NCI-H1092 treated with DMSO at 0.1 percent for 48 hours (cell line): Measurements from ENCODE around the gene ABHD12B.
A peak's percentile ranks its signal among the peaks of the same experiment; 100 is the strongest.

ENCODE experiments used
- DNase-seq: peaks from one replicate; lab custom pipeline; 2025; lab: John Stamatoyannopoulos, UW

The ABHD12B gene

DNA sequence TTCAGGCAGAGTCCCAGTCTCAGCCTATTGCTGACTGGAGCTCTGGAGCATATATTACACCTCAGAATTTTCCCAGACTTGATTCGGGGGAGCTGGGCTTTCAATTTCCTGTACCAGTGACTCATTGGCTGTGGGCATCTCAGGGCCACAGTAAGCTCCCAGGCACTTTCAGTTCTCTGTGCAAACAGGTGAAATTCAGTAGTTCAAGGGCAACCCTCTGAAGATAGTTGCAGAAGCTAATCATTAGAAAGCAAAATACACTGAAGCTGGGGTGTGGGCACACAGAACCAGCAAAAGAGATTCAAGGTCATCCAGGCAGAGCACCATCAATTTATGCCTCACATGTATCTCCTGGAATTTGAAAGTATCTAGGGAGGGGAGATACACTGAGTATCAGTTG lies 32.8 kb upstream of the ABHD12B start:
- no peak for DNase-seq

DNA sequence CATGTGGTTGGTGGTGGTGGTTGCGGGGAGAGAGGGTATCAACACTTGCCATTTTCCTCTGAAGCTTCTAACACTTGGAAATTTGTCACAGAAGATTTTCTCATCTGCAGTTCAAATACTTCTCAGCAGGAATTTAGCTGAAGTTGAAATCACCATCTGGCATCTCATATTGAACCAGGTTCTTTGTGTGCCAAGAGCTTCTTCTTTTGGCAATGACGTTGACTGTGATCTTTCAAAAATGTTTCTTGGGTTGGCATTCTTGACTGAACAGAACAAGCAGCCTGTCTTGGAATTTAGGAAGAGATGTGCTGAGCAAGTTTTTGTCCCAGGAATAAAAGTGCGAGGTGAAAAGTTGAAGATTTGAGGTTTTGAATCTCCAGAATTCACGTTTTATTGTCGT lies 32.2 kb upstream of the ABHD12B start:
- DNase-seq = no peak

DNA sequence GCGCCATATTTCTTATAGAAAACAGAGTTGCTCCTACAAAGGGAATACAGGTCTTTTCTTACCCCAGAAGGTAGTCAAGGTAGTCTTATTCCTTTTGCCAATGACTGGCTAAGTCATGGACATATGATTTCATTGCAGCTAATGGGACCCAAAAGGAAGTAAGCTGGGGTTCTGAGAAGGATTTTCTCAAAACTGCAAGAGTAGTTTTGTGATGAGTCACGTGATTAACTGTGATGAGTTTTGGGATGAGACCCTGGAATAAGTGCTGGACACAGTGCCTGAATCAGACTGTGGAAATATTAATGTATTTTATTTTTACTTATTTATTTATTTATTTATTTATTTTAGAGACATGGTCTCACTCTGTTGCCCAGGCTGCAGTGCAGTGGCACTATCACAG lies 27.5 kb upstream of the ABHD12B start:
- DNase-seq = no peak

DNA sequence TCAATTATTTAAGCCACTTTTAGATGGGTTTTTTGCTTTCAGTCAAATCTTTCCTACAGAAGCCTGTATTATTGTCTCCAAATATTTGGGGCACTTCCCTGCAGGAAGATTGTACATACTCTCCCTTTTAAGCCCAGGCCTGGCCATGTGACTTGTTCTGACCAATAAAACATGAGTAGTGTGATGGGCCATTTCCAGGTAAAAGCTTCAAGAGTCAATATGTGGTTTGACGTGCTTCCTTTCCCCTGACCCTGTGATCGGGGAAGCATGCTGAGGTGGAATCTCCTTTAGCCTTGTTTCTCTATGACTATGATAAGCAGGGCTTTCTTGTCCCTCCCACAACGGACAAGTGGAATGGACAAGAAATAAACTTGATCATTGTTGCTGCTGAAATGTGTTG lies 26.7 kb upstream of the ABHD12B start:
- DNase-seq = no peak

DNA sequence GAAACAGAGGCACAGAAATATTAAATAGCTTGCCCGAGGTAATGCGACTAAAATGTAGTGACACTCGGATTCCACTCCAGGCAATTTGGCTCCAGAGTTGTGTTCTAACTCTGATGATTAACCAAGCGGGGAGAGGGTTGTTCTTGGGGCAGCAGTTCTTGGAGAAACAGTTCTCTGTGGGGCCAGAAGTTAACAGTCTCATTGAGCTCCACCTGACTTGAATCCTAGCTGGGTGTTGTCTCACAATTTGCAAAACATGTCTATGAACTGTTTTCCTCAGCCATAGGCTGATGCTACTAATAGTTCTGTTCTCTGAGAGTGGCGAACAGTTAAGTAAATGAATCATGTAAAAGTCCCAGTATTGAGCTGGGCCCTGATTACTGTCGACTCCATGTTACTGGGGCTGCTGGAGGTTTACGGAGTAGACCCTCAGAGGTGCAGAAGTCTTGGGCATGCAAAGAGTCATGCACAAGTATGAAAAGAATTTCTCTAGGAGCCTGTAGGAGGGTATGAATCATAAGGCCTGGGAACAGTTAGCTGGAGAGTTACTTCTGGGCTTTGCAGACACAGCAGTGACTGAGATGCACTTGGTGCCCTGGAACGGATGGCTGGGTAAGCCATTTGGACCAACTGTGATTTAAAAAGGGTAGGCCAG lies 25.5 kb upstream of the ABHD12B start:
- DNase-seq = no peak

DNA sequence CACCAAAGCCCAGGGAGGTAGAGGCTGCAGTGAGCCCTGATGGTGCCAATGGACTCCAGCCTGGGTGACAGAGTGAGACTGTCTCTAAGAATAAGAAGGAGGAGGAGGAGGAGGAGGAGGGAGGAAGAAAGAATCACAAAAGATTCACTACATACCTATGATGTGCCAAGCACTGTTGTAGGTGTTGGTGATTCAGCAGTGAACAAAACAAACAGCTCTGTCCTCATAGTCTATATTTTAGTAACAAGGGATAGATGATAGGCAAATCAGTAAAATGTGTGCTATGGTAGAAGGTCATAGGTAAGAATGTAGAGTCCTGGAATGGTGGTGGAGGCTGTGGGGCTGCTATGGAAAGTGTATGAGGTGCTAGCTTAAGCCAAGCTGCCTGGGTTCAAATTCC lies 18.0 kb upstream of the ABHD12B start:
- no peak for DNase-seq

DNA sequence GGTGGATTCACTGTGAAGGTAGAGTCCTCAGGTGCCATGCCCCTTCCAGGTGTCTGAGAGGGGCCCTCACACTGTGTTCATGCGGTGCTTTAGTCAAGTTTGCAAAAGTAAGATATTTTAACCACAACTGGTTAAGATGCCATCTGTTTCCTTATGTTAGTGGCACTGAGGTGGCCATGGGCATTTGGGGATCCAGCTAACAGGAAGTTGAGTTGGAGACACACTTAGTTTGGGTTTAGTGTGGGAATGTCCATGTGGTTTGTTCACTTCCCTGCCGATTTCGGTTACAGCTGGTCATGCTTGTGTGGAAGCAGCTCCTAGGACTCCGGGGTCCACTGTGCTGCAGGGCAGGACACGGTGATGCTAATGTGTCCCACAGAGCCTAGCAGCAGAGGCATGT lies 17.3 kb upstream of the ABHD12B start:
- no peak for DNase-seq

DNA sequence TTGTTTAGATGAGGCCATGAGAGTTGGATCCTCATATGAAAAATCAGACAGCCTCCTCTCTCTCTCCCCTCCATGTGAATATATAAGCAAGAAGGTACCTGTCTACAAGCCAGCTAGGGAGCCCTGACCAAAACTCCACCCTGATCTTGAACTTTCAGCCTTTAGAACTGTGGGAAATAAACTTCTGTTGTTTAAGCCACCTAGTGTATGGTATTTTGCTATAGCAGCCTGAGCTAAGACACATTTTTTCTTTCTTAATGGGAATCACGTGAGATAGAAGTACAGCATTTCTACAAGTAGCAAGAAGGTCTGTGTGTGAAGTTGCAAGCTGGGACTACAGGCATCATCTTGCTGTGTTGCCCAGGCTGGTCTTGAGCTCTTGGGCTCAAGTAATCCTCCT lies 16.3 kb upstream of the ABHD12B start:
- no peak for DNase-seq

DNA sequence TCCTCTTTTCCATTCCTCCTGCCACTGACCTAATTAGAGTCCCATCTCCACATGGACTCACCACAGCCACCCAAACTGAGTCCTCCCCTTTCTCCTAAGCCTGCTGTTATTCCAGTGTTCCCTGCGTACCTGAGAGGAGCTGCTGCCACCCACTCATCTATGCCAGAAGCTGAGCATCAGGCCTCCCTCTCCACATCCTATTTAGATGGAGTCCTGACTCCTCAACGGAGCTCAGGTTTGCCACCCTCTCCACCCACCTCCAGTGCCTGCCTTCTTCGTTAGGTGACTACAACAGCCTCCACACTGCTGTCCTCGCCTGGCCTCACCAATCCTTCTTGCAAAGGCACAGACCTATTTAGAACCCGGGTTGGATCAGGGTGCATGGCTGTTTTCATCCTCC lies 15.2 kb upstream of the ABHD12B start:
- no peak for DNase-seq

DNA sequence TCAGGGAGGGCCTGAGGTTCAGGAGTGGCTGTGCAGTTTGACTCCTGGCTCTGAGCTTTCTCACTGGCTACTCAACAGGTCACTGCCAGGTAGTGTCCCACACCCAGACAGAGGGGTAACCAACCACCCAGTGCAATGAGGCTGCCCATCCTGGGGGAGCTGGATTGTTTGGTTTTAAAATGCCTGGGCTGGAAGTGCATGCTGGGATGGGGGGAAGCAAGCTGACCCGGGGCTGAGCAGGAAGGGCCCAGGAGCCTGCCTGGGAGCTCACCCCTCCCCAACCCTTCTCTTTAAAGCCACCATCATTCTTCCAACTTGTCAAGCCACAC lies 12.6 kb upstream of the ABHD12B start:
- DNase-seq = peak; percentile 7

DNA sequence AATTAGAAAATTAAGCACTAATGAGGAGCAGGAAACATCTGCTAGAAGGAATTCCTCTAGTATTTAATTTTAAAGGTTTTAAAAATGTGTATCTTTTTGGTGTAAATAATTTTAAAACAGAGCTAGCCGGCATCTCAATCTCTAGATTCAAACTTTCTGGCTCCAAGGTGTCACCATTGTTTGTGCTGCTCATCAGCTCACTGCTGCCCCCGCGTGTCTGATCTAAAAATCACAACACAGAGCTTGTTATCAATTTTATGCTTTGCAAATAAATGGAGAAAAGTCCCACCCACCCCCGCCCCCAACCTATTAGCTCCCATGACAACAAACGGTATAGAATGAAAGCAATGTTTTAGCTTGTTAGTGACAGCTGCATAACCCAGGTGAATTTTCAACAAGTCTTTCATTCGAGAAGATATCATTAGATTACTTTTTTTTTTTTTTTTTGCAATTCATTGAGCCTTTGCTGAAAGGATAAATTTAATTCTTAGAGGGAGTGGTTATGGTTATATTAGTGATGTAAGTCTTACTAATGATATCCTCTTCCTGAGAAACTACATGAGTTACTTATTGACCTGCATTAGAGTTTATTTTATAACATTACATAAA lies 11.3 kb upstream of the ABHD12B start:
- DNase-seq = peak; percentile 89

DNA sequence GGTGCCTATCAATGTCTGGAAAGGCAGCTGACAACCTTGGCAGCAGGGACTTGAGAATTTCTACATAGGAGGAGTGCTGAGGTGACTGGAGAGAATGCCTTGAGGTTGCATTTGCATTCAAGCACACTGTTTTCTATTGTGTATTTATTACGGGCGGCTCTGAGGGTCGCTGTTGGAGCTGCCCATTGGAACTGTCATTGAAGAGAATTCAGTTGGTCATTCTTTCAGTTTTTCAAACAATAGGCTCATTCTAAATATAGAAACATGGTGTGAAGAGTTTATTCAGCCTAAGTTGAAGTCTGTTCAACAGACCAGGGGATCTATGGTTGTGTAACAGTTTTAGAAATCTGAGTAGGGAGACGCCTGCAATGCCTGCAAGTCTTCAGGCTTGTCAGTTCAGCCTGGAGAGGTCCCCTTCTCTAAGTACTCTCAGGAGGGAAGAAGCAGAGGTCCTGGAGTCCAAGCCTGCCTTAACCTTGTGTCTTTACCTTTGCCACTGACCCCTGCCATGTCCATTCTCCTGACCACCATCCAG lies 9.8 kb upstream of the ABHD12B start:
- DNase-seq = no peak

DNA sequence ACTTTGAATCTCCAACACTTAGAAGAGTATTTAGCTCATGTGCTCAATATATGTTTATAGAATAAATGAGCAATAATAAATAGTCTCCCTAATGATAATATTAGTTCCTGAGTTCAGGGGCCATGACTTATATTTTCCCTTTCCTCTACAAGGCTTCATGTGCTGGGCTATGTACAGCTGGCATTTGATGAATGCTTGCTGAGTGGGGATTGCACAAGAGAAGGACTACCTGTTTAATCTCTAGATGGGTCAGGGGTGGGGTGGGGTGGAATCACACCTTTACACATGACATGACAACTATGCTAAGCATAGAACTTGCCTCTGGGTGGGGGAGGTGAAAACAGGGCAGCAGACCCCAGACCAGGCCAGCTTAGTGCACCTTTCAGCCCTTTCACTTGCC lies 7.6 kb upstream of the ABHD12B start:
- no peak for DNase-seq

DNA sequence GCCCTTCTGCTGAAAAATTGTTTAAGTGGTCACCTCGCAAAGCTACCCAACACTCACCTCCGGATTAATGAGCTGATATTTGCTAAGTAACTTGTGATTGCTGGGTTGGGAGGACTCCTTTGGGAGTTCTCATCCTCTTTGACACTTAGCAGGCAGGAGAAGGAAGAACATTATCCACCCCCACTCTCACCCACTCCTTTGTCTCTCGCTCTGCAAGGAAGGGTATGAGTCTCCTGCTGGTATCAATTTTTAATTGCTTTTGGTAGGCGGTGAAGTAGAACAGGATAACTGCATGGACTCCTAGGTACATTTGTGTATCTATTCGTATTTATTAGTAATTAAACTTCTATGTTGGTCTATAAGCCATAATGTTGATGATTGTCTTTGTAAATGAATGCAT lies 6.9 kb upstream of the ABHD12B start:
- DNase-seq = no peak

DNA sequence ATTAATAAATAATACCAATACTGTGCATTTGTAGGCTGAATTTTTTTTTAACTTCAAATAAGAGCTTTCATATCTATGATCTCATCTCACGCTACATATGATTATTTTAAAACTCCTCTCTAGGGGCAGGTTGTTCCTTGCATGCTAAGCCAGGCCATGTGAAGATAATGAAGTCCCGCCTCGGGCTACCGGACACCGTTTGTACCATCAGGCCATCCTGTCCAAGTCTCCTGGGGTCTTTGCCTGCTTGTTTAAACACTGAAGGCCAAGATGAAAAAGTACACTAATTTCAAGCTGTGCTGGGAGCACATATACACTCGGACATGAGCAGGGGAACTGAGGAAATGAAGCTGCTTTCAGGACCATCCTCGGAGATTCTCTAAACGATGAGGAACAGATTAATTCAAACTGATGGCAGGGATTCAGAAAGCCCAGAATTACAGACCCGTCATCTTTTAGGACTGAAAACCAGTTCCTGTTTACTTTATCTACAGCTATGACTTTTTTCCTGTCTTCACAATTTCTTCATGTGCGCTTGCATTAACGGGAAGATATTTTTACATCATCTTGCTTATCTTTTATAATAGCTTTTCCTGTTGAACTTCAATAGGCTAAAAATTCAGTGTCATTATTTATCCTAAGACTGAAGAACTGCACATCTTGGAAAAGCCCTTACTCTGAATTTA lies 6.3 kb upstream of the ABHD12B start:
- DNase-seq = no peak

DNA sequence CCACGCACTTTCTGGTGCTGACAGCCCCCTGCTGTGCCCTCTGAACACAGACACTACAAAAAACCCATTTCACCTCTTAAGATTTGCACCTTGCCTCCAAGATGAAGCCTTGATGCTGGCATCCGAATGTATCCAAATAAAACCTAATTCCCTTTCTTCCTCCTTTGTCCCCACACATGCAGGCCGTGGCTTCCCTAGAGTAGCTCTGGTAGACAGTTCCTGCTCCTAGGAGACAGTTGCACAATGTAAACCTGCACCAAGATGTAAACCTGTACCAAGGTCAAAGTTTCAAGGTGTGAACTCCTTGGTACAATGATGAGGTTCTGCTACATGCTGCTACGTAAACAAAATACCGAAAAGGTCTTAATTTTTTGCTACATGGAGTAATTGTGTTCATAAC lies 625 bp upstream of the ABHD12B start:
- DNase-seq = no peak

DNA sequence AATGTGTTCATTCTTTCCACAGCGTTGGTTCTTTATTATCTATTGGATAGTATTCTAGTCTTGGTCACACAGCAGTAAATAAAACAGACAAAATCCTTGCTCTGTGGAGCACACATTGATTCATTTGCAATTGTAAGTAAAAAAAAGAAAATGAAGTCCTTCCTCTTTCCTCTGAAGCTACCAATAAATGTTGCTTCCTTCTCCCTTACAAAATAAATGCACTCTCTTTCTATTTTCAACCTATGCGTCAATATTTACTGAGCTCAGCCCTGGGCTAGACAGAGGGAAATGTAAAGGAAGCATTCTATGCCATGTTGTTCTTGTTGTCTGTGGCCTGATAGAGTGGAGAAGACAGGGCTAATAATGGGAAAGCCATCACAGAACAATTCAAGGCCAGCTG lies 2.9 kb downstream of the ABHD12B start:
- DNase-seq = peak; percentile 23

DNA sequence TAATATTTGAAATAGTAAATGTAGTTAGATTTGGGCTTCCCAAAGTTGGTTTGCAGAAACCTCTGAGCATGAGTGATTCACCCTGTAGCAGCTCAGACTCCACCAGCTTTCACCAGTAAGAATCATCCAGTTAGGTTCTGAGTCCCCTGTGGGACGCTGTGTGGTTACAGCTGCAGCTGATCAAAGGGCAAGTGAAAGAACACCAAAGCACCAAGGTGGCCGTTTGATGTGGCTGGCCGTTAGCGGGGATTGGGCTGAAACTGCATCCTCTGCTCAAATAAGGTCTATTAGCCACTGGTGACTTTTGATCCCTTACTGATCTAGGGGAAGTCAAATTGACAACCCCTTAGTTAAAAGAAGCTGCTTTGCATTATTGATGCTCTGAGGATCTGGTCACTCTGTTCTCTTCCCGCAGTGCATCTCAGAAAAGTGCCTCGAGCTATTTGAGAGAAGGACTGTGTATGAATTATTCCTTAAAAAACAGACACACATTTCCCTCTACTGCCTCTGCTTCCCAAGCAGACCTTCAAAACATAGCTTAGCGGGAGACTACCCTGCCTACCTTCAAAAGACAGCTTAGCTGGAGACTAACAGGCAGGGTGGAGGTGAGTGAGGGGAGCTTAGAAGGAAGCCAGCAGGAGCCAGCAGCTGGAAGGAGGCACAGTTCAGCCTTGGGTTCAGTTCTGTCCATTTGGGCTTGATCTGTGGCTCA lies 3.7 kb downstream of the ABHD12B start:
- no peak for DNase-seq

DNA sequence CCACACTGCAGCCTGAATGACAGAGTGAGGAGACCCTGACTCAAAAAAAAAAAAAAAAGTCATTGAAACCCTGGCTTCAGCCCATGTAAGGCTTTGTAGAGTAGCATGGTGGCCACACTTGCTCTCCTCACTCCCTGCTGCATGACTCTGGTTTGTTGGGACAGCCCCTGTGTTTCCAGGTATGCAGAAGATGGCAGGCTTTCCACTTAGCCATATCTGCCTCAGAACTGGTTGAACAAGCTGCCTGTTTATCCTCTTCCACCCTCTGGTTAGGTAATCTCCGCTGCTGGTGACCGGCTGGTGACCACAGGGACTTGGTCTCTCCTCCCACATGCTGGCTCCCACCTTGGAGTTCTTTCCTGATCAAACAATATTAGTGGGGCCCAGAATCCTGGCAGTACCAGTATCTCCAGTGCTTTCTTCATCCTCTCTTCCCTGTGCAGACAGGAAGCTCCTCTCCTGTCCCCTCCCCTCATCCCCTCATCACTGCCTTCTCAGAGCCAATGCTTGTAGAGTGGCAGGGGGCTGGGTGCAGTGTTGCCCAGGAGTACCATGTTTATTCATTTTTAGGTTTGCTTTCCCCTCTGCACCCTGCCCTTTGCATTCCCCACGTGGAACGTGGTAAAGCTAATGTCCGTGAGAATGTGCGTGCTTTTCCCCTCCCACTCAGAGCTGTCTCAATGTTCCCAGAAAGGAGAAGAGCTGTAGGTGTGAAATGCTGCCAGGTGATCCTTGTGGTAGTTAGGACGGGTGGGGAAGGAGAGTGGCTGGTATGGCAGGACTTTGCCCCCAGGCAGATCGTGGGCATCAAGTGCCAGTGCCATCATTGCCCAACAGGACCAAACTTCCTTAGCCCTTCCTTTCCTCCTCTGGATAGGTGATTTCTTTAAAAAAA lies 11.3 kb downstream of the ABHD12B start:
- DNase-seq = no peak

DNA sequence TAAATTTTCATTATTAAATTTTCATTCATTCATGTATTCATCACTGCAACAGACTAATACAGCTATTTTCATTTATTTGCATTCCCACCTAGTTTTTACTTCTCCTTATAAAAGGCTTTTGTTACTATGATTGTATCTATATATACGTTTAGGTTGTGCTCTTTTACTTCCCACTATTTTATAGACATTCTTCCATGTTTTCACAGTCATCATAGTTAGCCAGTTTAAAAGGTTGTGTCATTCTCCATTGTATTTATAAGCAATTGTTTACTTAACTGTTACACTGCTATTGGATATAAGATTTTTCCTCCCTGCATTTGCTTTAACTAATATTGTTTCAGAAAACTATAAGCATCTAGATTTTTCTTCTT lies 12.0 kb downstream of the ABHD12B start:
- DNase-seq = no peak

DNA sequence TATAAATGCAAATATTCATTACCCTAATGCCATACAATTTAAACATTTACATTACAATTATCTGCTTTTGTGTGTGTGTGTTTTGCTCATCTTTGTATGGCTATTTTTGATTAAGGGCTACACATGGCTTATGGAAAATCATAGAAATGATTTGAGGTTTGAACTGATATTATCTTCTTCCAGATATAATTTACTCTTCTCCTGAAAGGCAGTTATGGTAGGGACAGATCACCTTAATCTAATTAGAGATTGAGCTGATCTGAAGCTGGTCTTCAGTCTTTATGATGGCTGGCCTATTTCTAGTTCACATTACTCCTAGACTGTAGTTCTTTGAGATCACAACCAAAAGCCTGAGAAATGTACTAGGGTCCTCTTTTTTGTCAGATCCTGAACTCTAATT lies 15.6 kb downstream of the ABHD12B start:
- no peak for DNase-seq

DNA sequence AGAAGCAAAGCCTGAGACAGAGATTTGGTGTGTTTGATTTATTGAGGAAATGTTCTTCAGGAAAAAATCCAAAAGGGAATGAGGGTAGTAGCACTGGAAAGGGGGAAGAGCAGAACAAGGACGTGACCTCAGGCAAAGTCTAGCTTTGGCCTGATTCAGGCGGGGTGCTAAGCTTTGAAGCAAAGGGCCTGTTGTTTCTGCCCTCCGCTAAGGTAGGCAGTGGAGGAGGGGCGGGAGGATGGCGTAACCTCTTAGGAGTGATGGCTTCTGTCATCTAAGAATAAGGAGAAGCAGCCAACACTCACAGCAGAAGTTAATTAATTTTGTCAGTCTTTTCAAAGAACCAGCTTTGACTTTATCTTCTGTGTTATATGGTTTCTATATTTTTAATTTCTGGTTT lies 20.4 kb downstream of the ABHD12B start:
- DNase-seq = no peak
